Measurements from ENCODE around the gene PRMT3.
"Not testable (repeated sequence)": the region's sequence is repeated elsewhere in the genome, so short reads cannot be mapped to it uniquely, and the experiment has no call there.

The PRMT3 gene

GRCh38 chr11:20518323-20518834 is 130.9 kb downstream of the PRMT3 start:
- DNase-seq (ENCODE audit: low spot score) = no peak

DNA sequence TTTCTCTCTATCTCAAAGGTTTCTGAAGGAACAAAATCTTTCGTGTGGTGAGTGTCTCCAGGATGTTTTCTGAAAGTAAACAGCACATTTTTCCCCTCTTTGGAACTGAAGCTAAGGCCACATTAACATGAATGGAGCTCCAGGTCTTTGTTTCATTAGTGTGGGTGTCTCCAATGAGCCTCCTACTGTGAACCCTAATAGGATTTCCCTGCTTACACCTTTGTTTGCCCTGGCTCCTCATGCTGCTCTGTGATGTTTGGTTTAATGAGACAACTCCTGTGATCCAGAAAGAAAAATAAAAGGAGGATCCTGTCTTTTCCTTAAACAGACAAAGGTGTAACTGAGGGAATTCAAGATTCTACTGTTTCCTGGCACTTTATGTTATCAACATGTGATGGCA is 135.0 kb downstream of the PRMT3 start:
- DNase-seq (ENCODE audit: low spot score) = no peak

DNA sequence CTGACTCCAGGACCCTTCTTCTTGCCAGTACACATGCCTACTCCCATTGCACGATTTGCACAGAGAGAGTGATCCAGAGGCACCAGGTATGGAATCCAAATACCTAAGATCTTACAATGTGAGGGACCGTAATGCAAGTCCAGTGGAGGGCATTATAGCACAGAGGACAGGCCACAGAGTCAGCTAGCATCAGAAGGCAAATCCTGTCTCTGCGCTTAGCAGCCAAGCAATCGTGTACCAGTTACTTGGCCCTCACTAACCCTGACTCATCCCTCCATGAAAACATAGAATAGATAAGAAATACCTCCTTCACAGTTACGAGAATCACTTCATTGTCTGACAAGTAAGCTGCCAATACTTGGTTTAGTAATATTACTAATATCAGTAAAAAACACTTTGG is 142.2 kb downstream of the PRMT3 start:
- DNase-seq (ENCODE audit: low spot score) = no peak

DNA sequence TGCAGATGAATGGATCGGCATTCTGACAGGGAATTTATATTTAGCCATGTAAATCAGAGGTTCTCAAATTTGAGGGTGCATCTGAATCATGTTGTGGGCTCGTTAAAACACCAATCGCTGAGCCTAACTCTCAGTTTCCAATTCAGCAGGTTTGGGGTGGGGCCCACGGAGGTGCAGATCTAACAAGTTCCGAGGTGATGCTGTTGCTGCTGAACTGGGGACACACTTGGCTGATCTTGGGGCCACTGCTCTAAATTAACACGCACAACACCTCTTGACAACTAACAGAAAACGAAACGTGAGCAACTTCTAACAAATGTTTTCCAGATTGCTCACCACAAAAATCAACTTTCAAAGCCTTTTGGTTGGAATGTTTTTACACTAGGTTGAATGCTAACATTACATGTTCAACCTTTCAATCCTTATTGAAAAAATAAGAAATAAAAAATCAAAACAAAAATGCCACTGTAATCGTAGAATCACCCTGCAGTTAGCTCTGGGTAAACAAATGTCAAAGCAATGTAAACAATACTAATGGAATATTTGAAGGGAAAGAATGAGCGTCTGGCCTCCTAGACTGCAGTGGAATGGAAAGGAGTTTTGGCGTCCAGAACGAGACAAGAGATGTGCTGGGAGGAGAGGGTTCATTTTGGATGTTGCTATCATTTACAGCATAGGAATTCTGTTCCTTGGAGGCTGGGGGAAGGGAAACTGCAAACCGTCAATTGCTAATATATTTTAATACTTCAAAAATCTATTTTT is 143.6 kb downstream of the PRMT3 start:
- no peak for DNase-seq (ENCODE audit: low spot score)

DNA sequence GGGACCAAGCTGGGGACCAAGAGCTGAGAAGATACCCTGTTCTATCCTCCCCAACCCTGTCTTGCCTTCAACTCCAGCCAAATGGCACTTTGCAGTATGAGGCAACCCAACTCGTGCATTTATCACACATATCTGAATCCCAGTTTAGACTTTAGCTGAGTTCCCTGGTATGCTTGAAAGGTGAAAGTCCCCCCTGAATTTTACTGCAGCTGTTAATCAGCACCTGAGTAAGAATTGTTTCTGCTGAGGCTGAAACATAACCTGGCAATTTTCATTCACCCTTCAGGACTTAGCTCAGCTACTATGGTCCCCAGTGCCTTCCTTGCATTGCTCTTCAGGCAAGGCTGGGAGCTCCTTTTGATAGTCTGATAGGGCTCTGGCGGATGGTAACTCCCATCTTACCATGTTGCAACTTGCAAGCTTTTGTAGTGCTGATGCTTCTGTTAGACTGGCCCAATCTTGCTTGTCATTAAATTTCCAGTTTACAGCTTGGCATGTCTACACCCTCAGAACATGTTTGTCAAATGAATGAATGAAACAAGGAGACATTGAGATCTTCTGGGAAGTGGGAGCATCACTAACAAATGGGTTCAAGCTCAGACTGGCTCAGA is 147.9 kb downstream of the PRMT3 start:
- no peak for DNase-seq (ENCODE audit: low spot score)

GRCh38 chr11:20536365-20536764 is 148.8 kb downstream of the PRMT3 start:
- DNase-seq (ENCODE audit: low spot score) = no peak

- DNase-seq (ENCODE audit: low spot score) = no peak
These were observed 149.3 kb downstream of the PRMT3 start for GRCh38 chr11:20536784-20537183.

GRCh38 chr11:20541503-20541902 is 154.0 kb downstream of the PRMT3 start:
- no peak for DNase-seq (ENCODE audit: low spot score)

DNA sequence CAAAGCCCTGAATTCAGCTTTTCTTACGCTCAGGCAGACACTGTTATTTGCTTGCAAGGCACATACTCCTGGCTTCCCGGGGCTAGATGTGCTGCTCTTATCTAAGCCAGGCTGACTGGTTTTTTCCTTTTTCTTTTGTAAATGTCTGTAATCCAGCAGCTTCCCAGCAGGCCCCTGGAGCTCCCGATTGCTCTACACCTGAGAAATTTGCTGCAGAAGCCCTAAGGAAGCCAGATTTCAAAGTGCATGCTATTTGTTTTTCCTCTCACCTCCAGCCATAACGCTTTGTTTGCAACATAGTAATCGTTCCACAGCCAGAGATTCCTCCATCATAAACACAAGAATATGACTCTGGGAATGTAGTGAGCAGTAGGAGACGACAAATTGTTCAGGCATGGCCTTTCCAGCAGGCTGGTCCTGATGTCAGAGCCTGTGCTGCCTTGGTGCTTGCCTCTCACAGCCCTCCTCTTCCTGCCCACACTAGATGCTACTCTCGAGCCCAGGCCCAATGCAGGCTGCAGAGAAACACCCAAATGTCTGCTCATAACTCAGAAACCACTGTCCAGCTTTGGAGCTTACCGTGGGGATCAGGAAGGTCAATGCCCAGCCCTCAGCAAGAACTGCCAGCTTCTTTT is 157.2 kb downstream of the PRMT3 start:
- no peak for DNase-seq (ENCODE audit: low spot score)

GRCh38 chr11:20547411-20547810 is 159.9 kb downstream of the PRMT3 start:
- DNase-seq (ENCODE audit: low spot score) = no peak

- no peak for DNase-seq (ENCODE audit: low spot score)
These were observed 163.6 kb downstream of the PRMT3 start for GRCh38 chr11:20551096-20551495.

DNA sequence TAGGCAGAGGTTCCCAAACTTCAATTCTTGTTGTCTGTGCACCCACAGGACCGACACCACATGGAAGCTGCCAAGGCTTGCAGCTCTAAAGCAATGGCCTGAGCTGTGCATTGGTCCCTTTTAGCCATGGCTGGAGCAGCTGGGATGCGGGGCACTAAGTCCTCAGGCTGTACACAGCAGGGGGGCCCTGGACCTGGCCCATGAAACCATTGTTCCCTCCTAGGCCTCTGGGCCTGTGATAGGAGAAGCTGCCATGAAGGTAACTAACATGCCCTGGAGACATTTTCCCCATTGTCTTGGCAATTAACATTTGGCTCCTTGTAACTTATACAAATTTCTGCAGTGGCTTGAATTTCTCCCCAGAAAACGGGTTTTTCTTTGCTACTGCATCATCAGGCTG is 168.3 kb downstream of the PRMT3 start:
- DNase-seq (ENCODE audit: low spot score) = no peak

- DNase-seq (ENCODE audit: low spot score) = not testable (repeated sequence)
These were observed 168.9 kb downstream of the PRMT3 start for GRCh38 chr11:20556396-20556795.

DNA sequence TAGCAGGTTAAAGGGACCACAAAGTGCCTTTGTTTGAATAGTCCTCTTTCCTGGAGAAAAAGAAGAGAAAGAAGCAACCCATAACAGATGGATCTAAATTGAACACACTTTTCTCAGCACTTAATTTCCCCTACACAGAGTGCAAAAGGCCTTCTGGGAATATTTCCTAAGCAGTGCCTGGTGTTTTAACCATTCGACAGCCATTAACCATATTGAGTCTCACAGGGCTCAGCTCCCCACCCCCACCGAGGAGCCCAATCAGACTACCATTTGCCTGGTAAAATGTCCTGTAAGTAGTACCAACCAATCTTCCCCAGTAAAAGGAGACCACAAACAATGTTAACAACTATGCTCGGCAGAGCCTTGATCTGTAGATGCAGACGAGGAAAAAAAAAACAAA is 171.2 kb downstream of the PRMT3 start:
- DNase-seq (ENCODE audit: low spot score) = no peak

Data from COLO829 (cell line).